ENCODE measurements around the gene REXO5.
"Not testable (repeated sequence)": the region's sequence is repeated elsewhere in the genome, so short reads cannot be mapped to it uniquely, and the experiment has no call there.

Gene REXO5

GRCh38 chr16:20849589-20850390 lies 43.5 kb downstream of the REXO5 start:
- peak; percentile 49 for DNase-seq (ENCODE audit: low spot score)

GRCh38 chr16:20850981-20851380 lies 44.7 kb downstream of the REXO5 start:
- DNase-seq (ENCODE audit: low spot score): no peak

- DNase-seq (ENCODE audit: low spot score): no peak
Observed at GRCh38 chr16:20851601-20852000, 45.3 kb downstream of the REXO5 start.

GRCh38 chr16:20853143-20853542 lies 46.8 kb downstream of the REXO5 start:
- no peak for DNase-seq (ENCODE audit: low spot score)

- no peak for DNase-seq (ENCODE audit: low spot score)
Observed at GRCh38 chr16:20853981-20854620, 47.8 kb downstream of the REXO5 start.

- DNase-seq (ENCODE audit: low spot score): no peak
Observed at GRCh38 chr16:20854963-20855362, 48.6 kb downstream of the REXO5 start.

GRCh38 chr16:20857281-20857680 lies 51.0 kb downstream of the REXO5 start:
- no peak for DNase-seq (ENCODE audit: low spot score)

- DNase-seq (ENCODE audit: low spot score): no peak
Observed at GRCh38 chr16:20859229-20859628, 52.9 kb downstream of the REXO5 start.

- no peak for DNase-seq (ENCODE audit: low spot score)
Observed at GRCh38 chr16:20859699-20860098, 53.4 kb downstream of the REXO5 start.

GRCh38 chr16:20860361-20860760 lies 54.0 kb downstream of the REXO5 start:
- DNase-seq (ENCODE audit: low spot score): no peak

GRCh38 chr16:20860995-20861394 lies 54.7 kb downstream of the REXO5 start:
- DNase-seq (ENCODE audit: low spot score): not testable (repeated sequence)

GRCh38 chr16:20862162-20862960 lies 56.0 kb downstream of the REXO5 start:
- no peak for DNase-seq (ENCODE audit: low spot score)

- not testable (repeated sequence) for DNase-seq (ENCODE audit: low spot score)
Observed at GRCh38 chr16:20864376-20864775, 58.0 kb downstream of the REXO5 start.

- DNase-seq (ENCODE audit: low spot score): no peak
Observed at GRCh38 chr16:20865420-20866131, 59.2 kb downstream of the REXO5 start.

- no peak for DNase-seq (ENCODE audit: low spot score)
Observed at GRCh38 chr16:20866145-20866772, 59.9 kb downstream of the REXO5 start.

GRCh38 chr16:20866801-20867200 lies 60.5 kb downstream of the REXO5 start:
- no peak for DNase-seq (ENCODE audit: low spot score)

GRCh38 chr16:20867585-20867984 lies 61.3 kb downstream of the REXO5 start:
- DNase-seq (ENCODE audit: low spot score): no peak

GRCh38 chr16:20868890-20869289 lies 62.6 kb downstream of the REXO5 start:
- no peak for DNase-seq (ENCODE audit: low spot score)

- DNase-seq (ENCODE audit: low spot score): no peak
Observed at GRCh38 chr16:20870122-20870820, 63.9 kb downstream of the REXO5 start.

- no peak for DNase-seq (ENCODE audit: low spot score)
Observed at GRCh38 chr16:20871258-20871657, 64.9 kb downstream of the REXO5 start.
